Chondrocyte (in vitro differentiated cells): ENCODE measurements around the gene PHLPP1. TPM values are rescaled to one million over a fixed set of nuclear protein-coding genes. Genes with fewer than 3 reads are reported as not detected.

Experiments used
- DNase-seq: peaks from one replicate; pipeline ENCODE4 v3.0.0; 2021; ENCODE audit warnings: mixed read lengths, low spot score
- H3K27ac Mint-ChIP-seq: one replicate; pipeline ENCODE4 v1.8.0; 2021; ENCODE audit warnings: mild to moderate bottlenecking, moderate library complexity, mixed read lengths; ENCODE audit not compliant: unreplicated experiment
- H3K27me3 Mint-ChIP-seq: 2 replicates; pipeline ENCODE4 v1.8.0; 2021; ENCODE audit warnings: low read depth, mixed read lengths
- H3K36me3 Mint-ChIP-seq: 2 replicates; pipeline ENCODE4 v1.8.0; 2021; ENCODE audit warnings: low read depth, mixed read lengths
- H3K4me1 Mint-ChIP-seq: 2 replicates; pipeline ENCODE4 v1.8.0; 2021; ENCODE audit warnings: low read depth, mild to moderate bottlenecking, mixed read lengths
- H3K4me3 Mint-ChIP-seq: one replicate; pipeline ENCODE4 v1.8.0; 2021; ENCODE audit warnings: mild to moderate bottlenecking, moderate library complexity, mixed read lengths; ENCODE audit not compliant: unreplicated experiment
- H3K9me3 Mint-ChIP-seq: 2 replicates; pipeline ENCODE4 v1.8.0; 2021; ENCODE audit warnings: low read depth, mixed read lengths
- CTCF ChIP-seq: fragments of 200-600 bp; sonication (generic); IDR thresholded peaks from 2 replicates; pipeline ENCODE4 v1.5.0; 2021; ENCODE audit warnings: antibody characterized with exemption, mild to moderate bottlenecking, moderate library complexity
- total RNA-seq: library from RNA; stranded (reverse); gene quantifications from 3 replicates; pipeline ENCODE4 v1.2.1, GENCODE V29; 2021

The PHLPP1 gene
- total RNA-seq, 1 donor from 2014 or later: 10.4 TPM

DNA sequence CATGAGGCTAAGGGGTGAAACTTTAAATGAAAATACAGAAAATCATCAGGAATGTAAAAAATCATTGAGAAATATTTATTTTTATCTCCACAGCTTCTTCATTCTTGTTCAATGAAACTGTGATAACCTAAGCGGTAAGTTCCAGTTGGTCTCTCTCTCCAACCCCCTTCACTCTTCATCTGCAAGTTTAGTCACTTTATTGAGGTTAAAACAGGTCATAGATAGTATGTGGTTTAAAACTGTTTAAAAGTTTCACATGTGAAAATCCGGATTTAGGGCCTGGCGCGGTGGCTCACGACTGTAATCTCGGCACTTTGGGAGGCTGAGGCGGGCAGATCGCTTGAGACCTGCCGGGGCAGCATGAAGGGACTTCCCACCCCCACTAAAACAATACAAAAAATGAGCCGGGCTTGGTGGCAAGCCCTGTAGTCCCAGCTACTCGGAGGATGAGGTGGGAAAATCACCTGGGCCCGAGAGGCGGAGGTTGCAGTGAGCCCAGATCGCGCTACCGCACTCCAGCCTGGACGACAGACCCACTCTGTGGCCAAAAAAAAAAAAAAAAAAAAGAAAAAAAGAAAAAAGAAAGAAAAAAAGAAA is 1.6 kb upstream of the PHLPP1 start:
- Mint-ChIP-seq H3K36me3 (no peaks in the 10 kb centered on the region), H3K4me3 (no peak overlapping the region), H3K27ac (no peak overlapping the region), H3K4me1 (peaks cover 24% of the 10 kb centered on the region), H3K9me3 (no peaks in the 10 kb centered on the region), H3K27me3 (no peaks in the 10 kb centered on the region)
- no peak for TF ChIP-seq CTCF
- DNase-seq: no peak

DNA sequence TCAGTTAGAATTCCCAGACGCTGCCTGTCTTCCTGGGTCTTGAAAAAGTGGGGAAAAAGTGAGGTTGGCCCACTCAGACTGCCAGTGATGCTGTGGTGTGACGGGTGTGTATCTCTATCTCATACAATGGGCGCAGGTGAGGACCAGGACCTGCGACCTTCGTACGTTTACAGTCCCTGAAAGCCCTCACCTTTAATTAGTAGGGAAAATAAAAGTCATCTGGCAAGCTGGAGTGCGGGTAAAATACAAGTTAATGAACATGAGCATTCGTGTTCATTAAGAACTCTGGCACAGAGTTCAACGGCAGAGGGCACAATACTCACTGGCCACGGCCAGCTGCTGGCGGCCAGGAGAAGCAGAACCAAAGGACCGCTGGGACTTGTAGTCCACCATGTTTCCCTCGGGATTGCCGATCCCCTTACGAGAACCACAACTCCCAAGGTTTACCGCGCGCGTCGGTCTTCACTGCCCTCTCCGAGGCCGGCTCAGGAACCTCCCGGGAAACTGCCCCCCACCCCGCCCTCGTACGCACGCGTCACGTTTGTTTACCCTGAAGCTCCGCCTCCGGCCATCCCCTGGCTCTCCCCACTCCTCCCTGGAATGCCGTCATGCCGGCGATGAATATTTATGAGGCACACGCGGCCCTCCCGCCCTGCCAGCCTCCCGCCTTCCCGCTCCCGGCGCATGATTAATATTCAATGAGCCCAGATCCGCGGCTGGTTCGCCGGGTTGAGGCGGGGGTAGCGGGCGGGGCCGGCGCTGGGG is 488 bp upstream of the PHLPP1 start:
- peak; percentile 100 for DNase-seq
- H3K27ac Mint-ChIP-seq: peak overlapping the region; percentile 94
- TF ChIP-seq CTCF: peak; percentile 91
- H3K4me1 Mint-ChIP-seq: peaks cover 35% of the 10 kb centered on the region
- no peaks in the 10 kb centered on the region for H3K9me3 Mint-ChIP-seq
- peak overlapping the region; percentile 75 for H3K4me3 Mint-ChIP-seq
- no peaks in the 10 kb centered on the region for H3K27me3 Mint-ChIP-seq
- no peaks in the 10 kb centered on the region for H3K36me3 Mint-ChIP-seq

DNA sequence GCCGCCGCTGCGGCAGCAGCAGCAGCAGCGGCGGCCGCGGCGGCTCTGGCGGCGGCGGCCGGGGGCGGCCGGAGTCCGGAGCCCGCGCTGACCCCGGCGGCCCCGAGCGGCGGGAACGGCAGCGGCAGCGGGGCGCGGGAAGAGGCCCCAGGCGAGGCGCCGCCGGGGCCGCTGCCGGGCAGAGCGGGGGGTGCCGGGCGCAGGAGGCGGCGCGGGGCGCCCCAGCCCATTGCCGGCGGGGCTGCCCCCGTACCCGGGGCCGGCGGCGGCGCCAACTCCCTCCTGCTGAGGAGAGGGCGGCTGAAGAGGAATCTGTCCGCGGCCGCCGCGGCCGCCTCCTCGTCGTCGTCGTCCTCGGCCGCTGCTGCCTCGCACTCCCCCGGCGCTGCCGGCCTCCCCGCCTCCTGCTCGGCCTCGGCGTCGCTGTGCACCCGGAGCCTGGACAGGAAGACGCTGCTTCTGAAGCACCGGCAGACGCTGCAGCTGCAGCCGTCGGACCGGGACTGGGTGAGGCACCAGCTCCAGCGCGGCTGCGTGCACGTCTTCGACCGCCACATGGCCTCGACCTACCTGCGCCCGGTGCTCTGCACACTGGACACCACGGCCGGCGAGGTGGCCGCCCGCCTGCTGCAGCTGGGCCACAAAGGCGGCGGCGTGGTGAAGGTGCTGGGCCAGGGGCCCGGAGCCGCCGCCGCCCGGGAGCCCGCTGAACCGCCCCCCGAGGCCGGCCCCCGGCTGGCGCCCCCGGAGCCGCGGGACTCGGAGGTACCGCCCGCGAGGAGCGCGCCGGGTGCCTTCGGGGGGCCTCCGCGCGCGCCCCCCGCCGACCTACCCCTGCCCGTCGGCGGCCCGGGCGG is 646 bp downstream of the PHLPP1 start:
- no peaks in the 10 kb centered on the region for H3K9me3 Mint-ChIP-seq
- H3K4me3 Mint-ChIP-seq: peak overlapping the region; percentile 75
- H3K36me3 Mint-ChIP-seq: no peaks in the 10 kb centered on the region
- no peak for DNase-seq
- no peak for TF ChIP-seq CTCF
- peak overlapping the region; percentile 94 for H3K27ac Mint-ChIP-seq
- no peaks in the 10 kb centered on the region for H3K27me3 Mint-ChIP-seq
- peaks cover 47% of the 10 kb centered on the region for H3K4me1 Mint-ChIP-seq

- Mint-ChIP-seq H3K27ac (peak overlapping the region; percentile 89), H3K36me3 (no peaks in the 10 kb centered on the region), H3K9me3 (no peaks in the 10 kb centered on the region), H3K4me3 (peak overlapping the region; percentile 77), H3K4me1 (peaks cover 54% of the 10 kb centered on the region), H3K27me3 (no peaks in the 10 kb centered on the region)
- TF ChIP-seq CTCF: peak; percentile 62
- no peak for DNase-seq
Measured at GRCh38 chr18:62716619-62717168, 1.4 kb downstream of the PHLPP1 start.
